GM19043 (cell line): ENCODE results near the gene ATRNL1.
"Not testable (repeated sequence)": the region's sequence is repeated elsewhere in the genome, so short reads cannot be mapped to it uniquely, and the experiment has no call there.

Source experiments
- ATAC-seq: cut with Tn5 transposase; IDR thresholded peaks from one replicate; pipeline ENCODE4 v1.9.1; 2021; ENCODE audit warnings: low read depth; ENCODE audit not compliant: unreplicated experiment

Gene ATRNL1

GRCh38 chr10:115828182-115828581, 735.0 kb downstream of the ATRNL1 start:
- not testable (repeated sequence) for ATAC-seq

GRCh38 chr10:115829521-115830205, 736.5 kb downstream of the ATRNL1 start:
- ATAC-seq = no peak

GRCh38 chr10:115830265-115830970, 737.3 kb downstream of the ATRNL1 start:
- ATAC-seq = no peak

GRCh38 chr10:115831016-115831415, 737.9 kb downstream of the ATRNL1 start:
- no peak for ATAC-seq

- no peak for ATAC-seq
These were observed 740.0 kb downstream of the ATRNL1 start for GRCh38 chr10:115833119-115833518.

GRCh38 chr10:115844591-115844990, 751.4 kb downstream of the ATRNL1 start:
- ATAC-seq = no peak

GRCh38 chr10:115845921-115846320, 752.8 kb downstream of the ATRNL1 start:
- no peak for ATAC-seq

GRCh38 chr10:115846528-115846927, 753.4 kb downstream of the ATRNL1 start:
- ATAC-seq = no peak

- no peak for ATAC-seq
These were observed 756.0 kb downstream of the ATRNL1 start for GRCh38 chr10:115849197-115849596.

- no peak for ATAC-seq
These were observed 757.5 kb downstream of the ATRNL1 start for GRCh38 chr10:115850666-115851065.

GRCh38 chr10:115851695-115852094, 758.5 kb downstream of the ATRNL1 start:
- no peak for ATAC-seq

GRCh38 chr10:115854740-115855435, 761.7 kb downstream of the ATRNL1 start:
- no peak for ATAC-seq

- ATAC-seq = no peak
These were observed 763.4 kb downstream of the ATRNL1 start for GRCh38 chr10:115856580-115856979.

GRCh38 chr10:115857856-115858255, 764.7 kb downstream of the ATRNL1 start:
- ATAC-seq = no peak

GRCh38 chr10:115860182-115861107, 767.3 kb downstream of the ATRNL1 start:
- ATAC-seq = no peak

- ATAC-seq = no peak
These were observed 768.3 kb downstream of the ATRNL1 start for GRCh38 chr10:115861455-115861854.

- ATAC-seq = no peak
These were observed 768.7 kb downstream of the ATRNL1 start for GRCh38 chr10:115861864-115862263.

- ATAC-seq = no peak
These were observed 773.0 kb downstream of the ATRNL1 start for GRCh38 chr10:115866174-115866573.

GRCh38 chr10:115866691-115867090, 773.5 kb downstream of the ATRNL1 start:
- no peak for ATAC-seq

- ATAC-seq = no peak
These were observed 774.1 kb downstream of the ATRNL1 start for GRCh38 chr10:115867305-115867704.
